ENCODE results near the gene SPATA21.
"Not testable (repeated sequence)": the region's sequence is repeated elsewhere in the genome, so short reads cannot be mapped to it uniquely, and the experiment has no call there.

Gene SPATA21, protein sequence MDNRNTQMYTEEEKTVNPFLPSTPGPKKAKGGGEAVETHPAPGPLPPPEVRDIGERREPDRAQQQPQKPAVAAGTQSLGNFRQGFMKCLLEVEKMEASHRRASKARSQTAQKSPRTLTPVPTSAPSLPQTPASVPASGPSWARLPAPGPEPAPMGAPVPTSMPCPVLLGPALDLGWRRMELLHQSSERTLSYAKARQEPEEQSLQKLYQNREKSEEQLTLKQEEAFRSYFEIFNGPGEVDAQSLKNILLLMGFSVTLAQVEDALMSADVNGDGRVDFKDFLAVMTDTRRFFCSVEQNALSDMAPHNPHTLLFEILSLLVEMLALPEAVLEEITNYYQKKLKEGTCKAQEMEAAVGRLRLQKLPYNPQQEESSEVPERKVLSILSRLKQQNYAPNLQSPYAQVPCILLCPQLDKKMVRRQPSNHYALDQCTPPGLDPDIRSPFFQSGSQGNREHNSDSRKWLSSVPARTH

DNA sequence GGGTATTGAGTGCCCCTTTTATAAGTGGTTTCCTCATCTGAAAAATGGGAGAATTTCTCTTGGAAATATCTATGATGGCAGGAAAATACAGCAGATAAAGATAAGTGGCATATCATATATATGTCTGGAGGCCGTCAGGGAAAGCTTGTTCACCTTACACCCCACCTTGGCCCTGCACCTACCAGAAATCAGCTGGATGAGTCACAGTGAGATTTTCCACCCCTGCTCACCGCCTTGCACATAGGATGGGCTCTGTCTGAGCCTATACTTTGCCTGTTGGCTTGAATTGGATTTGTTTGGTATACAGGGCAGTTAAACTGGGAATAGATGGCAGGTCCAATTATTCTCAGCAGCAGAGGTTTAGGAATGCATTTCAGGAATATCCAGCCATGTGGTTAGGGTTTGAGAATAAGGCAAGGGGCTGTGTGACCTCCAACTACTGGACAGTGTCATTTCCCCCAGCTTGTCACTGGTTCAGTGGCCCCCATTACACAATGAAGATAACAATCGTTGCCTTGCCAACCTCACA lies at the start of gene SPATA21:
TSS of gene SPATA21 (minus strand) at position 479 of the 529 bp plus-strand sequence. CDS start 6,053 bp downstream, outside the sequence.
- no peak for DNase-seq

DNA sequence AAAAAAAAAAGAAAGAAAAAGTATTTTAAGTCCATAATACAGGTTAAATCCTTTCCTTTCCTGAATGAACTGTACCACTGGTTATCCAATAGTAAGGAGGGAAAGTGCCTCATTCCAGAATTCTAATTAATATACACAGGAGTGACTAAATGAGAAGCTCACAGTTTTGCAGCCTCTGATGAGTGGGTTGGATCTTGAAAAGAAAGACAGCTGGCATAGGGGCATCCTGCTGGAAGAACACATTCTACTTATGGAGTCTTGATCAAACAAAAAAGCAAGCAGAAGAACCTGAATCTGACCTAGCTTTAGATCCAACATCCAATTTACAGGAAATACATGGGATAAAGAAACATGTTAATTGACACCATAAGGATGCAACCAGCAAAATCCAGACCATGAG lies 49.8 kb upstream of the SPATA21 start:
- DNase-seq: not testable (repeated sequence)

DNA sequence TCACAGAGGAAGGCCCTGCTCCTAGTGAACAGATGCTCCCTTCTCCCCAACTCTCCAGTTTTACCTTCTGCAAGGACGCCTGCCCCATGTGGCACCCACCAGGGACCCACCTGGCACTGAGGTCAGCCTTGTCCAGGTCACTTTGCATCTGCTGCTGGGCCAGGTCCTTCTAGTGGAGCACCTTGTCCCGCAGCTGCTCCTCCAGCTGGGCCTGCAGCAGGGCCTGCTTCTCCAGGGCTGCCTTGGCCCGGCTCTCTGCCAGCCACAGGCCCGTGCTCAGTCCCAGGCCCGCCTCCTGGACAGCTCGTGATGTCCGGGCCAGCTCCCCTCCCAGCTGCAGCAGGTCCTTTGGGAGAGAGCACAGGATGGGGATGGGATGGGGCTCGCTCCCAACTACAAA lies 49.1 kb upstream of the SPATA21 start:
- not testable (repeated sequence) for DNase-seq

DNA sequence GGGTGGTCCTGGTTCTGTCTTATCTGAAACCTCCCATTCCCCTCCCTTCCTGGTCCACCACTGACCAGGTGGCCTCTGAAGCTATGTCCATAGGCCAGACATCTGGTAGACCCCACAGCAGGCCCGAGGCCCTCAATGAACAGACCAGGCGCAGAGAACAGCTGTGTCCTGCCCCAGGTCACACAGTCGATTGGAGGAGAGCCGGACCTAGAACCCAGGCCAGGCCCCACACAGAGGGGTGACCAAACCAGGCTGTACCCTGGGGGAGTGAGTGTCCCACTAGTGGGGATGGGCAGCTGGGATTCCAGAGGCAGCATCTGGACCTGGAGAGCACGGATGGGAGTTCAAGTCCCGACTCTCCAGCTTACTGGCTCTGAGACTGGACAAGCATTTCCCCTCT lies 47.7 kb upstream of the SPATA21 start:
- DNase-seq: no peak

DNA sequence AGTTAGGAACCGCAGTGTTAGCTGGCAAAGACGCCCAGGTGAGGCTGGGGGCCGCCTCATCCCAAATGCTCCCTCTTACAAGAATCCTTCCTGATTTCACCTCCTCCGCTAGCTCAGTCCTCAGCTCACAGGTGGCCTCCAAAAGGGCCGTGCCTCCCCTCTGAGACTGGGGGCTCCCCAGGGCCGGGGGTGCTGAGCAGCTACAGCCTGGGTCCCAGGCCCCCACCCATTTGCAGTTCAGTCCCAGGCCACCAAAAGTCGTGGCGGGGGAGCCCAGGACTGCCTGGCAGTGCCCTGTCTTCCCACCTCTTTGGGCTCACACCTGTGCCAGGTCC lies 47.2 kb upstream of the SPATA21 start:
- no peak for DNase-seq

DNA sequence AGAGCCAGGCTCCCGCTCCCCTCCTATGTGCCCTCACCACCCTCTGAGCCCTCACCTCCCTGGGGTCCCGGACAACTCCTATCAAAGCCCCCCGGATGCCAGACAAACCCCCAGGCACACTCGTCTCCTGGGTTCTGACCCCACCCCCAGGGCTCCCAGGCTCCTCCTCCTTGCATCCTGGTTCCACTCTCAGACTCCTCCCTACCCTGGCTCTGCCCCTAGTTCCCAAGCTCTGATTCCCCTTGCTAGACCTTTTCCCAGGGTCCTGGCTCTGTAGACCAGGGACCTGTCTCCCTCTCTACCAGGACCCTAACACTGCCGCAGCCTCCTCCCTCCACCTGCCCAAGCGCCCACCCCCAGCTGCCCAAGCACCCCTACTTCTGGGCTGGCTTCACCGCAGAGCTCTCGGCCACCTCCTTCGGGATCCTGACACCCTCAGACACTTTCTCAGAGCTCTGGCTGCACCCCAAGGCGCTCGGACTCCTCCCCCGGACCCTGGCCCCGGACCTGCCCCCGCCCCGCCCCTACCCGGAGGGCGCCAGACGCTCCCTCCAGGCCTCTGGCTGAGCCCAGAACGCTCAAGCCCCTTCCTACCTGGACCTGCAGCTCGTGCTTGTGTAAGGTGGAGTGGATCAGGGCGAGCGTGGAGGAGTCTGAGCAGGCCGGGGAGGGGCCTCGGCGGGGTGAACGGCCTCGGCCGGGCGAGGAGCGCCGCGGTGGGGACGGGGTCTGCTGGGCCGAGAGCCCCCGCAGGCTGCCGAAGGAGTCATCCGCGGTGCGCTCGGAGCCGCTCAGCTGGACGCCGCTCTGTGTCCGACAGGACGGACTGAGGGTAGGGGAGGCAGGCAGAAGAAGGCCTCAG lies 46.6 kb upstream of the SPATA21 start:
- not testable (repeated sequence) for DNase-seq

DNA sequence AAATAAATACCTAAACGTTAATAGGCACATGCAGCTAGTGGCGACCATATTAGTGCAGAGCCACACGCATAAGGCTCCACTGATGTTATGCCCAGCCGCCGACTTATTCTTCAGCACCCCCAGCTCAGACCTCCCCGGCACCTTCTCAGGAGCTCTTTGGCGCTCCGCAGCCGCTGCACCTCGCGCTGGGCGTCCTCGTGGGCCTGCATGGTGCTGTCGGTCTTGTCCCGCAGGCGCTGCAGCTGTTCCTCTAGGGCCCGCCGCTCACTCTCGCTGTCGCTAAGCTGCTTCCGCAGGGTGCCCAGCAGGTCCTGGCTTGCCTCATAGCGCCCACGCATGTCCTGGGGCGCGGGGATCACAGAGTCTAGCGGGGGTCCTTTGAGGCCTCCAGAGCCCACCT lies 45.9 kb upstream of the SPATA21 start:
- DNase-seq: not testable (repeated sequence)

DNA sequence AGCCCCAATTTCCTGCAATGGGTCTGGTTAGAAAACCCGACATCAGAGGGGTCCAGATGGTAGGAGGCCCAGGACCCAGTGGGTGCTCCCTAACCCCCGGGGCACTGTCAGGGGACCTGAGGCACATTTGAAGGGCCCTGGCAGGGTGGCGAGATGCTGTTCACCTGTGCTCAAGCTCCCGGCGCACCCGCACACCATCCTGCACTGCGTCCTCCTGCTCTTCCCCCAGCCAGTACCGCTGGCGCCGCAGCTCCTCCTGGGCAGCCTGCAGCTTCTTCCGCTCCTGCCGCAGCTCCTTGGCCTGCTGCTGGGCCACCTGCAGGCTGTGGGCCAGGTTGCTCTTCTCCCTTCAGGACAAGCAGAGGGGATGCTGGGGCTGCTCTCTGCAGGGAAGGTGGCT lies 40.9 kb upstream of the SPATA21 start:
- DNase-seq: no peak

DNA sequence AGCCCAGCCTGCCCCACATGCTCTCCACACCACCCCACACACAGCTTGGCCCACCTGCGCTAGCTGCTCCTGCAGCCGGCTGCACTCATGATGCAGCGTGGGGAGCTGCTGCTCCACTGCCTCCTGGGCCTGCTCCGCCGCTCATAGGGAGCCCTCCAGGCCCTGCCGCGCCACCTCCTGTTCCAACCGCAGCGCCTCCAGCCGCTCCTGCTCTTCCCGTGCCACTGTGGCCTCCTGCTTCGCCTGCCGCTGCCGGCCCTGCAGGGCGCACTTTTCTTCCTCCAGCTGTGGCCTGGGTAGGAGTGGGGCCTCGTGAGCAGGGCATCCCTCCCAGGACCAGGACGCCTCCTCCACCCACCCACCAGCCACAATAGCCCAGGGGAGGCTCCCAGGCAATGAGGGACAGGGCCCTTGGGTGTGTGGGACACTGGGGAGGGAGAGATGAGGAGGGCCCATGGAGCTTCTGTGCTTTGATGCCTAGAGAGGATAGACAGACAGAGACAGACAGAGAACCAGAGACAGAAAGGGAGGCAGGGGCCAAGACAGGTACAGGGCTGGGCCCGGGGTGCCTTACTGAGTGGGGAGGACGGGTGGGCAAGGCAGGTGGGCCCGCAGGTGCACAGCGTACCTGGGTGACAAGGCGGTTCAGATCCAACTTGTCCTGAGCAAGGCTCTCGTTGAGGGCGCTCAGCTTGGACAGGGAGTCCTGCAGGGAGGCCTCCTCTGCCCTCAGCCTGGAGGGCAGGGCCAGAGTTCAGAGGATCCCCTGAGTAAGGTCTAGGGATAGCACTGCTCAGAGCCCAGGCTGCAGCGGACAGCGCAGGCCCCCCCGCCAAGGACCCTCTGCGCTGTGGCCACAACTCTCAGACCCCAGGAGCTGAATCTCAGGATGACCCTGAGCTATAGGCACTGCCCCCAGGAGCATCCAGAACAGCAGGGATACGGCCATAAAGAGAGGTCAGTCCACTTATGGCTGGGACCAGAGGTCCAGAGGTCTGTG lies 38.8 kb upstream of the SPATA21 start:
- not testable (repeated sequence) for DNase-seq

DNA sequence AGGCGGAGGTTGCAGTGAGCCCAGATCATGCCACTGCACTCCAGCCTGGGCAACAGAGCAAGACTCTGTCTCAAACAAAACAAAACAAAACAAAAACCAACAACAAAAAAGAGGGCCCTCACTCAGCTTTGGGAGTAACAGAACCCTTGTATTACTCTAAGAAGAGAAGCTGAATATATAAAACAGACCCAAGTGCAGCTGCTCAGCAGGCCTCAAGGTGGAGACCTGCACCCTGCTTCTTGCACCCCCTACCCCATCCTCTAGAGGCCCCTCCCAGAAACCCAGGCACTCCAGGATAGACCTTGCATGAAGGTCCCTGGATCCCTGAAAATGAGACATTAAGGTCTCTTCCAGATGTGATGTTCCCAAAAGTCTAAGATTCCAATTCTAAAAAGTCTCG lies 37.7 kb upstream of the SPATA21 start:
- not testable (repeated sequence) for DNase-seq

DNA sequence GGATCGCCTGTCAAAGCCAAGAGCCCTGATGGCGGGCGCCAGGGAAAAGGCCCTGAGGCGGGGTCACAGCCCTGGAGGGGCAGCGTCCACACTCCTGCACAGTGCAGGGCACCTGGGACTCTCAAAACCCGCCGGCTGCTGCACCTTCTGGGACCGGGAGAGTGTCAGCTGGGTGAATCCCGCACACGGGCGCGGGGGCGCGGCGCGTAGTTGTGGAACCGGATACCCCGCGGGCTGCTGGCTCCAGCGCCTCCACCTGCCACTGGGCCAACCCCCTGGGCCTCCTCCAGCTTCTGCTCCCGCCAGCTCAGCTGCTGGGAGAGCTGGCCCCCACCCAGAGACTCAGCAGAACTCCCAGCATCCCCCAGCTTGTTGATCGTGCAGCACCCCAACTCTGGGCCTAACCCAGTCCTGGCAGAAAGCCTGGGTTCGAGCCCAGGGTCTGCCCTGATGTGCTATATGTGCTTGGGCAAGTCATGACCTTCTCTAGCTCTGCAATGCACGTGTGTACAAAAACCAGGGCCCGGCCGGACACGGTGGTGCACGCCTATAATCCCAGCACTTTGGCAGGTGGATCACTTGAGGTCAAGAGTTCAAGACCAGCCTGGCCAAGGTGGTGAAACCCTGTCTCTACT lies 37.1 kb upstream of the SPATA21 start:
- no peak for DNase-seq

DNA sequence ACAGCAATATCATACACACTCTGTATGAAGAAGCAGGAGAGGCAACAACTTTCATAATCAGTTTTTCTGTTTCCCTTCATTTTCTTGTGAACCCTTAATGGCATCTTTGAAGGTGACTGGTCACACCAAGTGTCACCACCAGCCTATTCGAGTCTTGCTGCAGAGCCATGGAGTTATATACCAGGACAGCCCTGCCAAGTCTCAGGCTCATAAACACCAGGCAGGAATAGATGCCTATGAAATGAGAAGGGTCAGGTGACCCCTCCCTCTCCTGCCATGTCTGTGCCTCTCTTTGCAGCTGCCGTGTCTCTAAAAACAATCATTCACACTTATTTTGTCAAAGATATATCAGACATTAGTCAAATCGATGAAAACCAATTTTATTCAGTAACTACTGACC lies 31.3 kb upstream of the SPATA21 start:
- DNase-seq: no peak

DNA sequence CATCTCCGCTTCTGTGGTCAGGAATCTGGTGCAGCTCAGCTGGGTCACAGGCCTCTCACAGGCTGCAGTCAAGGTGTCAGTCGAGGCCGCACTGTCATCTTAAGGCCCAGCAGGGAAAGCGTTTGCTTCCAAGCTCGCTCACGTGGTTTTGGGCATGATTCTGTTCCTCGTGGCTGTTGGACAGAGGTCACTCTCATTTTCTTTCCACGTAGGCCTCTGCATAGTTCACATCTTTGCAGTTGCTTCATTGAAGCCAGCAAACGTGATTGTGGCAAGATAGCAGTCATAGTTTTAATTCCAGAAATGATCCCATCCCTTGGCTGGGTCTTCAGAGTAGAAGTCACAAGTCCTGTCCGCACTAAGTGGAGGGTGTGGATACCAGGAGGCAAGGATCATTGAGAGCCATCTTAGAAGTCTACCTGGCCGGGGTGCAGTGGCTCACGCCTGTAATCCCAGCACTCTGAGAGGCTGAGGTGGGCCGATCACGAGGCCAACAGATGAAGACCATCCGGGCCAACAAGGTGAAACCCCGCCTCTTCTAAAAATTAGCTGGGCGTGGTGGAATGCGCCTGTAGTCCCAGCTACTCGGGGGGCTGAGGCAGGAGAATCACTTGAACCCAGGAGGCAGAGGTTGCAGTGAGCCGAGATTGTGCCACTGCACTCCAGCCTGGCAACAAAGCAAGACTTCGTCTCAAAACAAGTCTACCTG lies 27.8 kb upstream of the SPATA21 start:
- no peak for DNase-seq

DNA sequence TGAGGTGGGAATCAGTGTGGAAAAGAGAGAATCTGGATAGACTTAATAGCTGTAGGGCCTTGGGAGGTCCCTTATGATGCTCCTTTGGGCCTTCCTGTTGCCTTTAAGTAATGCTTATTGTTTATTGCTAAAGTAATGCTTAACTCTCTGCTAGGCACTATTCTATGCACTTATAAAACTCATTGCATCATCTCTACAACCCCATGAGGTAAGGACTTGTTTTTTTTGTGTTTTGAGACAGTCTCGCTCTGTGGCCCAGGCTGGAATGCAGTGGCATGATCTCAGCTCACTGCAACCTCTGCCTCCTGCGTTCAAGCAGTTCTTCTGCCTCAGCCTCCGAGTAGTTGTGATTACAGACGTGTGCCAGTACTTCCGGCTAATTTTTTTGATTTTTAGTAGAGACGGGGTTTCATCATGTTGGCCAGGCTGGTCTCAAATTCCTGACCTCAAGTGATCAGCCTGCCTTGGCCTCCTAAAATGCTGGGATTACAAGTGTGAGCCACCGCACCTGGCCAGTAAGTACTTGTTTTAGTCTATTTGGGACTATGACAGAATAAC lies 25.6 kb upstream of the SPATA21 start:
- no peak for DNase-seq

DNA sequence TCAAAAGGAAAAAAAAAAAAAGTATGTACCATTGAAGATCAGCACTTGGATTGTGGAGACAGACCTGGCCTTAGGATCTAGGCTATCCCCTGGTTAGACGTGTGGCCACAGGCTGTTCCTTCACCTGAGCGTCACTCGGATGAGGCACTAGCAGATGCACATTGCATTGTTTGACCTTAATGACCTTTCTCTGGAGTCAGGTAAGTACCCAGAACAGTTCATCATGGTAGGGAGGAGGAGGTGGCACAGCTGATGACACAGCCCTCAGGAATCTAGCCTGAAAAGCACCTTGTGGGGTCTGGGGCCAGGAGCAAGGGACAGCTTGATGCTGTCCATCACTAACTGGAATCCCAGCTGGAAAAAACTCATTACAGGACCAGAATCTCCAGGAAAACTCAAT lies 24.5 kb upstream of the SPATA21 start:
- no peak for DNase-seq

DNA sequence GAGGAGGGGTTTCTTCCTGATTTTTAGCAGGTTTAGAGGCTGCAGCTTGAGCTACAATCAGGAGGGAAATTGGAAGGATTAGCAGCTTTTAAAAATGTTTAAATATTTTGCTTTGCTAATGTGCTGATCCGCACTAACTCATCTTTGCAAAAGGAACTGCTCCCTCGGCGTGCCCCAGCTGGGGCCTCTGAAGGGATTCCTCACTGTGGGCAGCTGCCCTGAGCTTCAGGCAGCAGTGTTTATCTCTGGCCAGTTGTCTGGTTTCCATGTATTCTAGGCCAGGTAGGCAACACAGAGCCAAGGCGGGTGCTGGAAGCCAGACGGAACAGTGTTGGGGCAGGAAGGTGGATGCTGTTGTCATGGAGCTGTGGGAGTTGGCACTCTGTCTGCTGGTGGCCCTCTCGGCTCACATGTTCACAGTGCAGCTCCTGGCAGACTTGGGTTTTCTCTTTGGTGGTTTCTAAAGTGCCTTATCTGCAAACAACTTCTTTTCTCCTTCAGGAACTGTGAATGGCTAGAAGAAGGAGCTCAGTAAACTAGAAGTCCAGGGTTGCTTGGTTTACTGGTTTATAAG lies 22.2 kb upstream of the SPATA21 start:
- DNase-seq: no peak

DNA sequence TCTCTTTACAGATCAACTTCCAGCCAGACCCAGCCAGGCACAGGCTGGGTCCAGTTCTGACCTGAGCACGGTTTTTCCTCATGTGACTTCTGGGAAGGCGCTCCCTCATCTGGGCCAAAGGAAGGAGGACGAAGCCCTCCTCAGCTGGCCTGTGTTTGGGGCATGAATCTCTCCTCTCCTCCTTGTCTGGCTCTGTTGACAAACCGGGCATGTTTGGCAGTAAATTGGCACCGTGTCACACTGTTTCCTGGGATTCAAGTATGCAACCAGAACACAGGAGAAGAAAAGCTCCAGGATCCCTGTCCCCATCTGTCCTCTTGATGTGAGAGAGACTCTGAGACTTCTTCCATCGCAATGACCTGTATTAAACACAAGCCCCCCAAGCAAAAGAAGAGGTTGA lies 21.6 kb upstream of the SPATA21 start:
- DNase-seq: no peak

DNA sequence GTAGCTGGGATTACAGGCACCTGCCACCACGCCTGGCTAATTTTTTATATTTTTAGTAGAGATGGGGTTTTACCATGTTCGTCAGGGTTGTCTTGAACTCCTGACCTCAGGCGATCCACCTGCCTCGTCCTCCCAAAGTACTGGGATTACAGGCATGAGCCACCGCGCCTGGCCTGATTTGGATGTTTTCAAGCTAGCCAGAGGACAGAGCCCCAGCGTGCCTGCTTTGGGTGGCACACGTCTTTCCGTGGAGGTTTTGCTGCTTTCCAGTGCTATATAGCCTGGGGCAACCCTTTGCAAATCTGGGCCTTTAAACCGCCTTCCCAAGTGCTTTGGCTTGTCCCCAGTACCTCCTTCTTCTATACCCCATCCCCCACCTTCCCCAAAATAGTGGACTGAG lies 18.9 kb upstream of the SPATA21 start:
- not testable (repeated sequence) for DNase-seq

DNA sequence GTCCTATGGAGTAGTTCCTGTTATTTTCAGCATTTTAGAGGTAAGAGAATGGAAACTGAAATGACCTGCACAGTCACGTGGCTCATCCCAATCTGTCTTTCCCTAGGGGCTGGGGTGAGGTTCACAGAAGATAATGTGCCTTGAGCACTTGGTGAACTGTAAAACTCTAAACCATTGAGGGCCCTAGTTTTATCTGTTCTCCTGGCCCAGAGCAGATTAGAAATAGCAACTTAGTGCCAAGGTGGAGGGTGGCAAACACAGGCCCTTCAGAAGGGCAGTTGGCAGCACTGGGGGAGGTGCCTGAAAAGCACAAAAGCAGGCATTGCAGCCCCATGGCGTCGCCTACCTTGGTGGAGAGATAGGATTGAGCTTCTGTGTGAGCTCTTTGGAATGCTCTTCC lies 17.7 kb upstream of the SPATA21 start:
- DNase-seq: not testable (repeated sequence)

DNA sequence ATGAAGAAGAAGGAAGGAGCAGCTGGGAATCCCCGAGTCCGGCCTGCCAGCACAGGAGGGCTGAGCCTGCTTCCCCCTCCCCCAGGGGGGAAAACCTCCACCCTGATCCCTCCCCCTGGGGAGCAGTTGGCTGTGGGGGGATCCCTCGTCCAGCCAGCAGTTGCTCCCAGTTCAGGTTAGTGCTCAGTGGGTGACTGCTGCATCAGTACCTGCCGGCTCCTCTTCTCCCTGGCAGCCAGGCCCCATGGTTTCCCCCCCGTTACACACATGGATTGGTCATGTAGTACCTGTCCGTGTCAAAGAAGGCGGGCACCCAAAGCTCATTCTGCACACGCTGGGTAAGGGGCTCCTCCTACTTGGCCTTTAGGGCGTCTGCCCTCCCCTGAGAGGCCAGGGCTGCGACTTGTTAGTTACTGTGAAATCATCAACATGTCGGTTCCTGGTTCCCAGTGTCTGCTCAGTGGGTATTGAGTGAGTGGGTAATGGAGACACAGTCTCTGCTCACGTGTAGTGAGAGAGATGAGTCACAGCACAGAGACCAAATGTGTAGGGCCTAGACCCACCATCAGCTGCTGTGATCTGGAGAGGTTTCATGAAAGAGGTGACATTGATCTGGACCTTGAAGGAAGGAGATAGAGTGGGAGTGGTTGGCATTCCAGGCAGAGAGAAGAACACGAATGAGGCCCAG lies 14.8 kb upstream of the SPATA21 start:
- DNase-seq: peak; percentile 4

All from inflammatory macrophage treated with lipopolysaccharide for 4 hours (primary cell).